AG04450 (cell line): ENCODE measurements around the gene ZFHX3. TPM values are rescaled to one million over a fixed set of nuclear protein-coding genes. Genes with fewer than 3 reads are reported as not detected.

Source experiments
- CTCF ChIA-PET: fragments of 300-600, 350-600 bp; formaldehyde crosslinking; extraction: SDS; loops from one replicate; lab custom pipeline; 2022; ENCODE audit warnings: antibody characterized with exemption, inconsistent platforms; lab: Charles Lee
- POLR2A ChIA-PET: fragments of 350-600 bp; formaldehyde crosslinking; extraction: SDS; loops from one replicate; lab custom pipeline; 2021; ENCODE audit warnings: antibody characterized with exemption, inconsistent platforms; lab: Yijun Ruan, JAX
- DNase-seq: peaks from one replicate; pipeline ENCODE4 v3.0.0-alpha.2; 2011; ENCODE audit warnings: low read depth, low spot score
- H3K27ac ChIP-seq: one replicate; pipeline ENCODE4 v1.5.1; 2012; ENCODE audit warnings: low read depth, low read length, control low read depth
- H3K27me3 ChIP-seq: one replicate; pipeline ENCODE4 v1.6.0; 2012; ENCODE audit warnings: low read length; ENCODE audit not compliant: control insufficient read depth, insufficient read depth
- H3K4me3 ChIP-seq: 2 replicates; pipeline ENCODE4 v1.5.1; 2011; ENCODE audit warnings: mild to moderate bottlenecking, low read depth, low read length, control low read depth
- H3K9me3 ChIP-seq: 2 replicates; pipeline ENCODE4 v1.5.1; 2012; ENCODE audit warnings: low read length; ENCODE audit not compliant: control insufficient read depth, insufficient read depth
- CTCF ChIP-seq: IDR thresholded peaks from 2 replicates; pipeline ENCODE4 v1.5.1; 2011; ENCODE audit warnings: low read depth, low read length, control low read depth, inconsistent platforms
- polyA plus RNA-seq: library from polyadenylated mRNA; depleted of rRNA; stranded (reverse); fragments of >200 nt; gene quantifications from 2 replicates; pipeline ENCODE4 v1.2.3, GENCODE V29; 2011

Gene ZFHX3
- polyA plus RNA-seq, 1 experiment: 3.3 TPM

GRCh38 chr16:72783716-72784318 is 264.1 kb downstream of the ZFHX3 start:
- Histone ChIP-seq H3K9me3 (peaks cover 11% of the 10 kb centered on the region; the same call in 1 of the 2 replicates), H3K27me3 (no peaks in the 10 kb centered on the region), H3K27ac (no peak overlapping the region), H3K4me3 (no peak overlapping the region)
- TF ChIP-seq CTCF: no peak
- DNase-seq: no peak
- POLR2A ChIA-PET: interaction anchor here (0.5 to 0.7 kb wide), 2 partner anchors 54 to 213 kb away, joined by 3 to 5 read pairs; no protein-coding TSS in a partner anchor
- CTCF ChIA-PET: interaction anchor here (0.6 to 5.3 kb wide), 3 partner anchors 11 to 470 kb away, joined by 5 to 37 read pairs (median 7); no protein-coding TSS in a partner anchor

GRCh38 chr16:72769876-72770275 is 278.1 kb downstream of the ZFHX3 start:
- ChIA-PET CTCF (no interaction called here), POLR2A (no interaction called here)
- H3K27me3 ChIP-seq: no peaks in the 10 kb centered on the region
- no peak overlapping the region for H3K27ac ChIP-seq
- no peaks in the 10 kb centered on the region for H3K9me3 ChIP-seq
- no peak for TF ChIP-seq CTCF
- no peak for DNase-seq
- no peak overlapping the region for H3K4me3 ChIP-seq

- CTCF ChIA-PET: no interaction called here
- Histone ChIP-seq H3K27ac (no peak overlapping the region), H3K27me3 (no peaks in the 10 kb centered on the region), H3K9me3 (no peaks in the 10 kb centered on the region), H3K4me3 (no peak overlapping the region)
- no peak for TF ChIP-seq CTCF
- POLR2A ChIA-PET: interaction anchor here (0.6 kb wide), 1 partner anchor 197 kb away, joined by 4 read pairs; no protein-coding TSS in a partner anchor
- DNase-seq: no peak
Observed at GRCh38 chr16:72768591-72768990, 279.3 kb downstream of the ZFHX3 start.

- POLR2A ChIA-PET: no interaction called here
- CTCF ChIA-PET: no interaction called here
Observed at GRCh38 chr16:72766506-72766905, 281.4 kb downstream of the ZFHX3 start.

More at GRCh38 chr16:72766506-72766905, 281.4 kb downstream of the ZFHX3 start:
- TF ChIP-seq CTCF: no peak
- no peak overlapping the region for H3K4me3 ChIP-seq
- no peaks in the 10 kb centered on the region for H3K27me3 ChIP-seq
- no peak overlapping the region for H3K27ac ChIP-seq
- no peaks in the 10 kb centered on the region for H3K9me3 ChIP-seq
- DNase-seq: no peak
